Transverse colon (tissue), 4 donors: Measurements from ENCODE around the gene LRP1B.

Experiments
- POLR2A ChIP-seq: fragments of 450-650 bp; IDR thresholded peaks from one replicate; pipeline ENCODE4 v1.6.1; 2016; ENCODE audit warnings: antibody characterized with exemption, mild to moderate bottlenecking, moderate library complexity
- POLR2AphosphoS5 ChIP-seq, 3 donors: sonication (generic); formaldehyde crosslinking; IDR thresholded peaks; one replicate each; pipeline ENCODE4 v1.6.1; 2016; ENCODE audit warnings: antibody characterized with exemption in 3 of 3
- TF ChIP-seq, protein P1 (sequence below), 5 experiments: fragments of 200-600 bp in 3 of 5; fragments of 450-650 bp in 2 of 5; sonication (generic) in 3 of 5; IDR thresholded peaks; 1 replicate in 2 of 5; 2 replicates in 3 of 5; pipeline ENCODE4 v1.5.1; 2016 to 2017; ENCODE audit warnings: antibody characterized with exemption in 5 of 5, inconsistent platforms in 3 of 5, mild to moderate bottlenecking in 2 of 5, moderate library complexity in 1 of 5

DNA sequence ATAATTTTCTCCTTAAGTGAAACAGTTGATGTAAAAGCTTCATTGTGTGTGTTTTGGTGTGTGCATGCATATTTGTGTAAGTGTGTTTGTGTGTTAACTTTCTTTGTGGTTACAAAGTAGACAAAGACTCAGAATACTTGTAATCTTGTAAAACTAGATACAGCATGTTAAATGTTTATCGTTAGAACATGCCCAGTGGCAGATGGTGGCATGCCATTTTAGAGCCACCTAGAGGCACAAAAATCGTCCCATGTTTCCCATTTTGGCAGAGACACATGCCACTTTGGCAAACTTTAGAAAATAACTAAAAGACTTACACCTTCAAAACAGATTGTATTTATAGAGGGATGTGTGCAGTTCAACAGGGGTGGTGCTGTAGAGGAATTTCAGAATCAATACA is 224.1 kb downstream of the LRP1B start:
- TF ChIP-seq, protein P1, sequence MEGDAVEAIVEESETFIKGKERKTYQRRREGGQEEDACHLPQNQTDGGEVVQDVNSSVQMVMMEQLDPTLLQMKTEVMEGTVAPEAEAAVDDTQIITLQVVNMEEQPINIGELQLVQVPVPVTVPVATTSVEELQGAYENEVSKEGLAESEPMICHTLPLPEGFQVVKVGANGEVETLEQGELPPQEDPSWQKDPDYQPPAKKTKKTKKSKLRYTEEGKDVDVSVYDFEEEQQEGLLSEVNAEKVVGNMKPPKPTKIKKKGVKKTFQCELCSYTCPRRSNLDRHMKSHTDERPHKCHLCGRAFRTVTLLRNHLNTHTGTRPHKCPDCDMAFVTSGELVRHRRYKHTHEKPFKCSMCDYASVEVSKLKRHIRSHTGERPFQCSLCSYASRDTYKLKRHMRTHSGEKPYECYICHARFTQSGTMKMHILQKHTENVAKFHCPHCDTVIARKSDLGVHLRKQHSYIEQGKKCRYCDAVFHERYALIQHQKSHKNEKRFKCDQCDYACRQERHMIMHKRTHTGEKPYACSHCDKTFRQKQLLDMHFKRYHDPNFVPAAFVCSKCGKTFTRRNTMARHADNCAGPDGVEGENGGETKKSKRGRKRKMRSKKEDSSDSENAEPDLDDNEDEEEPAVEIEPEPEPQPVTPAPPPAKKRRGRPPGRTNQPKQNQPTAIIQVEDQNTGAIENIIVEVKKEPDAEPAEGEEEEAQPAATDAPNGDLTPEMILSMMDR (IDR thresholded peaks at IDR 0.05) = no peak
- TF ChIP-seq POLR2A (no peak), POLR2AphosphoS5 (IDR thresholded peaks at IDR 0.05) (no peak)
